HG03135 (cell line): Measurements from ENCODE around the gene PMM2.
"Not testable (repeated sequence)": the region's sequence is repeated elsewhere in the genome, so short reads cannot be mapped to it uniquely, and the experiment has no call there.

Experiments used
- ATAC-seq: cut with Tn5 transposase; IDR thresholded peaks from one replicate; pipeline ENCODE4 v1.9.1; 2021; ENCODE audit warnings: mild to moderate bottlenecking, moderate library complexity; ENCODE audit not compliant: unreplicated experiment

Gene PMM2

DNA sequence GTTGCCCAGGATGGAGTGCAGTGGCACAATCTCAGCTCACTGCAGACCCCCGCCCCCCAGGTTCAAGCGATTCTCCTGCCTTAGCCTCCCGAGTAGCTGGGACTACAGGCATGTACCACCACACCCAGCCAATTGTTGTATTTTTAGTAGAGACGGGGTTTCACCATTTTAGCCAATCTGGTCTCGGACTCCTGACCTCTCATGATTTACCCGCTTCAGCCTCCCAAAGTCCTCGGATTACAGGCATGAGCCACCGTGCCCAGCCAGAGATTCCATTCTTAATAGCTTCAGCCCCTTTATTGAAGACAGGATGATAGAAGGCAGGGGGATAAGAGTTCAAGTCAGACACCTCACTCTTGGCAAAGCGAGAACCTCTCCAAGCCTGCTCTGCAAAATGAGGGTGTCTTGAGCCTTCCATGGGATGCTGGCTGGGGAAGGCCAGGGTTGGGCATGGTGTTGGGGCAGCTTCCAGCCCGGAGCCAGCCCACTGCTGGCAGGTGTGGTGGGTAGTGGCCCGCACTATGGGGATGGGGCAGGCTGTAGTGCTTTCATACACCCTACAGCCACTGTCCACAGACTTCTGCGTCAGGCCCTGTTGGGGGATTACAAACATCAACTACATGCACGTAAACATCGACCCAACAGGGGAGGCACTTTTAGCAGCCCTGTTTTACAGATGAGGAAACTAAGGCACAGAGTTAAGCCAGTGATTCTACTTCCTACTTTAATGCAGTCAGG, 67.7 kb downstream of the PMM2 start:
- no peak for ATAC-seq

DNA sequence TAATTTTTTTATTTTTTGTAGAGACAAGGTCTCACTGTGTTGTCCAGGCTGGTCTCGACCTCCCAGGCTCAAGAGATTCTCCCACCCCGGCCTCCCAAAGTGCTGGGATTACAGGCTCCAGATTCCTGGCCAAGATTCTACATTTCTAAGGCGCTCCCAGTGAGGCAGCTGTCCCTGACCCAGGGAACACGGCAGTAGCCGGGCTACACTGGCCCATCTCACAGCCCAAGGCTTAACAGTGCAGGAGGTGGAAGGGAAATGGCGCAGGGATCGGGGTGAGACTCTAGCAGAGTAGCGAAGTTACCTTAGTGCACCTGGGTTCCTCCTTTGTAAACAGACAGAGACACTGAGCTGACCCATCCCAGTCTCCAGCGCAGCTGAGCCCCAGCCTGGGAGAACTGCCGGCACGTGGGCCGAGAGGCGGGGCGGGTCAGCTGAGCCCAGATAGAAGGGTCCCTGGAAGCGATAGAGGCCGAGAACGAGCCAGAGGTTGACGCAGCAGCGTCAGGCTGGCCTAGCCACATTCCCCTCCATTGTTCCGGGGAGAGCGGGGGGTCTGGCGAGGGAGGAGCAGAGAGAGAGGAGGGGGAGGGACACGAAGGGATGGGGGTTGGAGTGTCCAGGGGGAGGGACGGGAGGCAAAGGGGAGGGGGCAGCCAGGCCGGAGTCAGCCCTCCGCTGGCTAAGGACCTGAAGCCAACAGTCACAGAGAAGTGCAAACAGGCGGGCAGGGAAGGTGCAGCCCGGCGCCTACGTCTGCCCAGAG, 68.7 kb downstream of the PMM2 start:
- no peak for ATAC-seq

DNA sequence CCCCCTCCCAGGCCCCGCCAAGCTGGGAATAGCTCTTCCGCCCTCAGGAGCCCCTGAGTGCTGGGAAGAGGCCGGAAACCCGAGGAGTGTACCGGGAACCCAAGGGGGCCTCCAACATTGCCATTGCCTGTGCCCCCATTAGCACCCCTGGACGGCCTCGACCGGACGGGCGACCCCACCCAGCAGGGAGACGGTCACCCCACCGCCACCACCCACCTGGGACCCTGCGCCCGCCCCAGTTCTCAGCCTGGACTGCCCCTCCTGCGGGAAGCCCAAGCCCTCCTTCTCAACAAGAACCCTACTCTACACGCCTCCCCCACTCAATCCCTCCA, 69.2 kb downstream of the PMM2 start:
- no peak for ATAC-seq

DNA sequence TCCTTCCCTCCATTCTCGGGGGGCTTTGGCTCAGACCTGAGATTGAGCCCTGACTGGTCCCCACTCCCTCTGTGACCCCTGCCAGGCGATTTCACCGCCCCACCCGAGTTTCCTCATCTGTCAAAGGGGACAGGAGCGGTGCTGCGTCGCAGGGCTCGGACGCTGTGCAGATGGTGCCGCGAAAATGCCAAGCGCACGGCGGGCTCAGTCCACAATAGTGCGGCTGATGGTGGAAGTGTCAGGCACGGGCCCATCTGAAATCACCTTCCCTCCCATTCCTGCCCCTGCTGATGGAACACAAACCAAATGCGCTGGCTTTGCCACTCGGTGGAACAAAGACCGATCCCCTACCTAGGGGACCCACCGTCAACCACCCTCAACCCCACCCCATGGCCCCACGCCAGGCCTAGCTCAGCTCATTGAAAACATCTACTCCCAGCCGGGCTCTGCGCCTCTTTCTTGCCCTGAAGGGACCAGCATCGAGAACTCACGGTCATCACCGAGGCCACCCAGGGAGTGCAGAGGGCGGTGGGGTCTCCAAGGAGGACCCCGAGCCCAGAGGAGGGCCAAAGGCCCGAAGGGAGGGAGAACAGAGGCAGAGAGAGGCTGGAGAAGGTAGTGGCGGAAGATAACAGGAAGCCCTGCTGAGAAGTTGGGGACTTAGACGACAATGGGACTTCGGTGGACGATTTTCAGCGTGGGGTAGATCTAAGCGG, 69.7 kb downstream of the PMM2 start:
- no peak for ATAC-seq

DNA sequence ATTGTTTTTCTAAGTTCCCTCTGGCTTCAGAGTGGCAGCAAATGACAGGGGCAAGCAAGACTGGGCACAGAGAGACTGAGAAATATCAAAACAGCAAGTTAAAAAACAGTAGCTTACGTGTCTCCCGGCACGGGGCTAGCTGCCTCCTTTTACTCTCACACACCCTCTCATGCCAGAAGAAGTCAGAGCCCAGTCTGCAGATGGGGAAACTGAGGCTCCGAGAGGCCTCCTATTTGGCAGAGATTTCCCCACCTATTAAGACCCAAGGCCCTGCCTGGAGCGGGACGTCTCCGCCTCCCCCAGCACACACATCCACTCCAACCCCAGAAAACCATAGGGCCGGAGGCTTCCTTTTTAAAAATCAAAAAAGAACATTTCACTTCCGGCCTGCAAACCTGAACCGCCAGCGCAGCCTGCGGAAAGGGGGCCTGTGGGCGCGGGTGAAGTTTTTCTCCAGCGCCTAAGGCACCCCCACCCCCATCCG, 70.3 kb downstream of the PMM2 start:
- no peak for ATAC-seq

DNA sequence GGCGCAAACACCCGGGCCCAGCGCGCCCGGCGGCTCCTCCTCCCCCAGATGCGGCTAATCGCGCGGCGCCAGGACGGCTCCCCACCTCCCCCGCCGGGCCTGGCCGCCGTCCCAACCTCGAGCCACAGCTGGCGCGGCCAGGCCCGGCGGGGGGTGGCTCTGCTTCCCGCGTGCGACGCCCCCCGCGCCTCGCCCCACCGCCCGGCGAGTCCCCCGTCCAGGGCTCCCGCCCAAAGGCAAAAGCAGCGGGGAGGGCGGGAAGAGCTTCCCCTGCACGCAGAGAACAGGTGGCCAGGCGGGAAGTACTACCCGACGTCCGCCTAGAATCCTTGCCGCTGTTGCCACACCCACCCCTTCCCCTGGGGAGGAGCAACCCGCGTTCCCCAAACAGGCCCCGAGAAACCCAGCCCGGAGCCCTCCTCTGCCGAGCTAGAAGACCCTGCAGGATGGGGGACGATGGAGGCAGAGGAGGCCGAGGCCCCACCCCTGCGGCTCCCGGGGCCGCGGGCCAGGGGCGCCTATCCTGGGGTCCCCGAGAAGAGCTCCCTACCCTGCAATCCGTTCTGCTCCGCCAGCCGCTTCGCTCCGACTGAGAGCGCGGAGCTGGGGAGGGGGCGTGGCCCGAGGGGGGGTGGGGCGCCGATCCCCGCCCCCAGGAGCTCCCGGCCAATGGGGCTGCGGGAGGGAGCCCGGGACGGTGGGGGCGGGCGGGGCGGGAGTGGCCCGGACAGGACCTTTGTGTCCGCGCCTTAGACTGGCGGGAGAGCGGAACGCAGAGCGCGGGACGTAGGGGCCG, 71.0 kb downstream of the PMM2 start, which contains the start of gene CARHSP1:
Gene CARHSP1, minus strand, starts transcription at position 591 of the 796 bp plus-strand sequence. CDS start 9,678 bp downstream, outside the sequence.
- ATAC-seq: peak; percentile 66

DNA sequence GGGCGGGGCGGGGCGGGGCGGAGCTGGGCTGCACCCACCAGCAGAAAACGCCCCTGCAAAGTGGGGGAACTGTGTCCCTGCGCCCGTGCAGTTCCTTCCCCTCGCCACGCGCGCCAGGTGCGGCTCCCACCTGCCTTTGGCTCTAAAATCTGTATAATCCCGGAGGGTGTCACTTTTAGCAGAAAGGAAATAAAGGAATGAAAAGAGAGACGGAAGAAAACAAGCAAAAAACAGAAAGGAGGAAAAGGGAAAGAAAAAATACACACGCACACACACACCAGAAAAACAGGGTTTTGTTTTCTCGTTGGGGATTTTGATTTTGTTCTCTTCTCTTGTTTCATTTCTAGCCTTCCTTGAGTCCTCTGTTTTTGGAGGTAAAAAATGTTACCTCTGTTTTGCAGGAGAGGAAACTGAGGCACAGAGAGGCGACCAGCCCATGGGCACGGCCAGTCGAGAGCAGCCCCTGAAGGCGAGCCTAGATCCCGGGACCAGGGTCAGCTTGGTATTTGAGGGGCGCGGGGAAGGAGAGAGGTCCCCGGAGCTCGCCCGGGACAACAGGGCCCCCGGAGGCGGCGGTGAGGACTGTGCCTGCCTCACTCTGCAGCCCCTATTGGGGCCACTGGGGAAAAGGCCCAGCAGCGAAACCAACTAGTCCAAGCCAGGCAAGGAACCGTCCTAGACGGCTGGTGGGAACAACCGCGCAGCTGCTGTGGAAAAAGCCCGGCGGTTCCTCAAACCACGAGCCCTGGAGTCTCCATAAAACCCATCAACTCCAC, 71.8 kb downstream of the PMM2 start:
- no peak for ATAC-seq

DNA sequence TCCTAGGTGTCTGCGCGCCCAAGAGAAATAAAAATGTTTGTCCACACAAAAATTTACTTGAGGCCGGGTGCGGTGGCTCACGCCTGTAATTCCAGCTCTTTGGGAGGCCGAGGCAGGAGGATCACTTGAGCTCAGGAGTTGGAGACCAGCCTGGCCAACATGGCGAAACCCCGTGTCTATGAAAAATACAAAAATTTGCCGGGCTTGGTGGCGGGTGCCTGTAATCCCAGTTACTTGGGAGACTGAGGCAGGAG, 72.3 kb downstream of the PMM2 start:
- not testable (repeated sequence) for ATAC-seq

DNA sequence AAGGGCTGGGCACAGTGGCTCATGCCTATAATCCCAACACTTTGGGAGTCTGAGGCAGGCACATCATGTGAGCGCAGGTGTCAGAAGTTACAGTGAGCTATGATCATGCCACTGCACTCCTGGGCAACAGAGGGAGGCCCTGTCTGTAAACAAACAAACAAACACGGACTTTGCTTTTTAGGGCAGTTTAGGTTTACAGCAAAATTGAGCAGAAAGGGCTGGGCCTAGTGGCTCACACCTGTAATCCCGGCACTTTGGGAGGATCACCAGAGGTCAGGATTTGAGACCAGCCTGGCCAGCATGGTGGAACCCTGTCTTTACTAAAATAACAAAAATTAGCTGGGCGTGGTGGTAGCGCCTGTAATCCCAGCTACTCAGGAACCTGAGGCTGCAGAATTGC, 74.4 kb downstream of the PMM2 start:
- ATAC-seq: no peak

DNA sequence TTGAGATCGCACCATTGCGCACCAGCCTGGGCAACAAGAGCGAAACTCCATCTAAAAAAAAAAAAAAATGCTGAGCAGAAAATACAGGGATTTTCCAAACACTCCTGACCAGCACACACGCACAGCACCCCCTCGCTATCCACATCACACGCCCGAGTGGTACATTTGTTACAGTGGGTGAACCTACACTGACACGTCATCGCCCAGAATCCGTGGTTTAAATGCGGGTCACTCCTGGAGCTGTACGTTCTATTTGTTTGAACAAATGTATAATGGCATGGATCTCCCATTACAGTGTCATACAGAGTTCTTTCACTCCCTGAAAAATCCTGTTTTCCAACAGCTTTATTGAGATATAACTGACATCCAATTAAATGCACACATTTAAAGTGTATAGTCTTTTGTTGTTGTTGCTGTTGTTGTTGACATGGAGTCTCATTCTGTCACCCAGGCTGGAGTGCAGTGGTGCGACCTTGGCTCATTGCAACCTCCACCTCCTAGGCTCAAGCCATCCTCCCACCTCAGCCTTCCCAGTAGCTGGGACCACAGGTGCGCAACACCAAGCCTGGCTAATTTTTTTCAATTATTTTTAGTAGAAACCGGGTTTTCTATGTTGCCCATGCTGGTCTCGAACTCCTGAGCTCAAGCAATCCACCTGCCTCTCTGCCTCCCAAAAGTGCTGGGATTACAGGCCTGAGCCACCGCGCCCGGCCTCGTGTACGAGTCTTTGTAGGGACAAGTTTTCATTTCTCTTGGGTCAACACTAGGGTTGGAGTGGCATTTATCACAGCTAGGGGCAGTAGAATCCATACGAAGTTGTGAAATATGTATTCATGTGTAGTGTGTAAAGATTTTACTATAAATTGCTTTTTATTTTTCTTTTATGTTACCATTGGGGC, 75.6 kb downstream of the PMM2 start:
- no peak for ATAC-seq

DNA sequence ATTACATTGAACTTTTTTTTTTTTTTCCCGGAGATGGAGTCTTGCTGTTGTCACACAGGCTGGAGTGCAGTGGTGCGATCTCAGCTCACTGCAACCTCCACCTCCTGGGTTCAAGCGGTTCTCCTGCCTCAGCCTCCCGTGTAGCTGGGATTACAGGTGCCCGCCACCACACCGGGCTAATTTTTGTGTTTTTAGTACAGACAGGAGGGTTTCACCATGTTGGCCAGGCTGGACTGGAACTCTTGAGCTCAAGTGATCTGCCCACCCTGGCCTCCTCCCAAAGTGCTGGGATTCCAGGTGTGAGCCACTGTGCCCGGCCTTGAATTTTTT, 76.2 kb downstream of the PMM2 start:
- ATAC-seq: not testable (repeated sequence)

DNA sequence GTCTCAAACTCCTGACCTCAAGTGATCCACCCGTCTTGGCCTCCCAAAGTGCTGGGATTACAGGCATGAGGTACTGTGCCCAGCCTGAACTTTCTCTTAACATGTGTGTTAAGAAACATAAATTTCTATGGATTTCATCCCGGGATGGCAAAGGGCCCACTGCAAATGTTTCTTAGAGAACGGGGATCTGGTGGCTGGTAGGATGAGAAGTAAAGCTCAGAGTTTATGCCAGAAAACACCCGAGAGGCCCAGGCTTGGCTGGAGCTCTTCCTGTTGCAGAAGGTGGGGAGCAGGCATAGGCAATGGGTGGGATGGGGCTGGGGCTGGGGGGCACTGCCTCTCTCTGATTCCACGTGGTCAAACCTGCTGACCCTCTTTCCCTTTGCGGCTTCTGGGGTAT, 76.7 kb downstream of the PMM2 start:
- no peak for ATAC-seq

DNA sequence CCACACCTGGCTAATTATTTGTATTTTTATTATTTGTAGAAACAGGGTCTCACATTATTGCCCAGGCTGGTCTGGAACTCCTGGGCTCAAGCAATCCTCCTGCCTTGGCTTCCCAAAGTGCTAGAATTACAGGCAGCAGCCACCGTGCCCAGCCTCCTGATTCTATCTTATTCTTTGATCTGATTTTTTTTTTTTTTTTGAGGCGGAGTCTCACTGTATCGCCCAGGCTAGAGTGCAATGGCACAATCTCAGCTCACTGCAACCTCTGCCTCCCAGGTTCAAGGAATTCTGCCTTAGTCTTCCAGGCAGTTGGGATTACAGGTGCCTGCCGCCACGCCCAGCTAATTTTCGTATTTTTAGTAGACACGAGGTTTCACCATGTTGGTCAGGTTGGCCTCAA, 77.7 kb downstream of the PMM2 start:
- ATAC-seq: not testable (repeated sequence)

DNA sequence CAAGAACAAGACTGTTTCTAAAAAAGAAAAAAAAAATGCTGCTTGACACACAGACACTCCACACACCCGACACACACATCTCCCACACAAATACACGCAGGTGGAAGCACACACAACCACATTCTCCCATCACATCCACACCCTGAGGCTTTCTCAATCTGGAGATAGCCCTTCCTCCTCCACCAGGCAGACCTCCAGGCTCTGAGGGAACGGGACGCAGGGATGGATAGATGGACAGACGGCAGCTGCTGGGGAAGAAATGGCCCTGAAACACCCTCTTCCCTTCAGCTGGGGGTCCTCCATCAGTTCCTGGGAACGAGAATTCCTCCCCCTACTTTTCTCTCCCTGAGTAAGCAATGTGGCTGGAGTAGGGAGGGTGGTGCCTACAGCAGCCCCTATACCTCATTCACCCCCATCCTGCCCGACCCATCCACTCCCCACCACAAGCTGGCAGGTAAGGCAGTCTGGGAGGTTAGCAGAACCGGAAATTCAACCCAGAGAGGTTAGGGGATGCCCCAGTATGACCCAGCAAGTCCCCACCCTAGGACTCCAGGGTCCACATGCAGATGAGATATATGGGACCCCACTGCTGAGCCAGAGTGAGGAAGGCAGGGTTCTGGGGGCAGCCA, 80.4 kb downstream of the PMM2 start:
- no peak for ATAC-seq

DNA sequence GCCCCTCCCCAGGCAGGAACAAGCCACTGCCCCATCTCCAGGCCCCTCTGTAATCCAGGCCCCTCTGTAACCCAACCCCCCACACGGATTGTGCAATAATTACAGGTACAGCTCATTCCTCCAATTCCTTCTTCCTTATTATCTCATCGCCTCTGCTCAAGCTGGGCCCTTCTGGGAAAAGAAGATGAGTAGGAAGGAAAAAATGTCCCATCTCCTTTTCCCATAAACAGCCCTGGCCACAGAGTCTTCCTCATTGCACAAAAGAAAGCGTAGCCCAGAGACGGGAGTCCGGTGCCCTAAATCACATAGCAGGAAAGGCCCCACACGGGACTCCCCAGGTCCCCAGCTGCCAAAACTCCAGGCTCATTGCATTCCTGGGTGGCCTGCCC, 80.9 kb downstream of the PMM2 start:
- ATAC-seq: no peak

DNA sequence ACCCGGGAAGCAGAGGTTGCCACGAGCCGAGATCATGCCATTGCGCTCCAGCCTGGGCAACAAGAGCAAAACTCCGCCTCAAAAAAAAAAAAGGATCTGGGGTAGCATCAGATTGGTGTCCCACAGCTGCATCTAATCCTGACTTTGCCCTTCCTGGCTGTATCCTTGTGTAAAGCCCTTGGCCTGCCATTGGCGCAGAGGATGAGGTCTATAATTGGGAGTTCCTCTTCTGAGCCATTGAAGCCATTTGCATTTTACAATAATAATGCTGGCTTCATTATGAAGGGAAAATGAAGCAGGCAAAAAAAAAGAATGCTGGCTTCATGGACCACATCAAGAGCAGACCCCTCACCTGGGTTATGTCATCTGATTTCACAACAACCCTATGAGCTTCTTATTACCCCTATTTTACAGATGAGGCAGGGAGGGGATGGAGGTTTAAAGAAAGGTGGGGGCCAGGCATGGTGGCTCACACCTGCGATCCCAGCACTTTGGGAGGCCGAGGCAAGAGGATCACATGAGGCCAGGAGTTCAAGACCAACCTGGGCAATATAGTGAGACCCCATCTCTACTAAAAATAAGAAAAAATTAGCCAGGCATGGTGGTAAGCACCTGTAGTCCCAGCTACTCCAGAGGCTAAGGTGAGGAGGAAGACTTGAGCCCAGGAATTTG, 83.3 kb downstream of the PMM2 start:
- no peak for ATAC-seq

DNA sequence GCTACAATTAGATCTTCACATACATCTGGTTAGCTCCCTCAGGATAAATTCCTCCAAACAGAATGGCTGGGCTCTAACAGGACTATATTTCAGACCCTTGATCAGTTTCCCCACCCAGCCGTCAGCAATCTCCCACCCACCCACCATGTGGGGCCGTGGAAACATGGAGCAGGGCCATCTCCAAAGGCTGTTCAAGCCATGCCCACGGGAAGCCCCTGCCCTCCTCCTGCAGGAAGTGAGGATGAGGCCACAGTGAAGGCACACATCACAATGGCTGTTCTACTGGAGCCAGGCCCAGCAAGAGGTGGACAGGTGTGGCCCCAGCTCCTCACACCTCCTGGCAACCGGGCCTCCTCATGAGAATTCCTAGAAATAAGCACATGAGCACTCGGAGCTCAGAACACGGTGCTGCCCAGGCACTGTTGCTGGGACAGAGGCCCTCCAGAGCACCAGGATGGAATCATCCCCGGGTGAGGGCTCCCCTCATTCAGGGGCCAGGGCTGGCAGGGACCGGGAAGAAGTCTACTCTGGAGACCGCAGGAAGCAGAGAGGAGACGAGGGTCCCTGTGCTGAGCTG, 84.5 kb downstream of the PMM2 start, which contains the start of gene LITAFD:
Gene LITAFD, plus strand, starts transcription at position 311 of the 577 bp plus-strand sequence. CDS start 2,005 bp downstream, outside the sequence.
- no peak for ATAC-seq
